ENCODE results near the gene CFAP119. TPM values are rescaled to one million over a fixed set of nuclear protein-coding genes. Genes with fewer than 3 reads are reported as not detected.
A peak's percentile ranks its signal among the peaks of the same experiment; 100 is the strongest.

CFAP119 gene
- total RNA-seq, 1 experiment from 2014 or later, result 11.7 TPM

- intact Hi-C loops (cut with micrococcal nuclease; ENCODE audit: unreplicated experiment), result loop anchor here (1.0 kb wide), 1 partner anchor 18 kb away; the partner anchor contains the start of gene ZNF629
These were observed 43.7 kb upstream of the CFAP119 start for GRCh38 chr16:30805370-30806169.

DNA sequence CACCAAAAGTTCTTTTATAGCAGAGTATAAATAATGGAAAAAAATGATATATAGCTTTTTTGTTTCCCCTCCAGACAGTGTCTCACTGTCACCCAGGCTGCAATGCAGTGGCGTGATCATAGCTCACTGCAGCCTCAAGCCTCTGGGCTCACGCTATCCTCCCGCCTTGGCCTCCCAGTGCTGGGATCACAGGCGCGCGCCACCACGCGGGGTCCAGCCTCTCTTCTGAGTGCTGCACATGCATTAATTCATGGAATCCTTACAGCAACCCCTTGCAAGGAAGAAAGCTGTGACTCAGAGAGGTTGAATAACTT, 43.2 kb upstream of the CFAP119 start:
- peak overlapping the region; percentile 78 for H3K27ac ChIP-seq (ENCODE audit: low read depth, low read length, poor library complexity, severe bottlenecking)
- no peaks in the 10 kb centered on the region for H3K4me1 ChIP-seq (ENCODE audit: insufficient read depth, low read length, poor library complexity, severe bottlenecking)
- intact Hi-C loops (cut with micrococcal nuclease; ENCODE audit: unreplicated experiment), result loop anchor here (1.0 kb wide), 1 partner anchor 18 kb away; the partner anchor contains the start of gene ZNF629
- ChIA-PET CTCF (interaction anchor here (0.6 to 1.2 kb wide), 2 partner anchors 9 to 1165 kb away, joined by 7 to 19 read pairs; no protein-coding TSS in a partner anchor), POLR2A (ENCODE audit: low non-redundant PET) (no interaction called here)
- TF ChIP-seq EZH2 (IDR thresholded peaks at IDR 0.05; ENCODE audit: borderline replicate concordance, low read depth, low read length, poor library complexity, severe bottlenecking), result no peak
- TF ChIP-seq CTCF (conservative IDR thresholded peaks at IDR 0.05; ENCODE audit: low read depth, low read length), result no peak
- H3K36me3 ChIP-seq (ENCODE audit: insufficient read depth, low read length, poor library complexity, severe bottlenecking), result no peaks in the 10 kb centered on the region
- DNase-seq (ENCODE audit: low spot score), result peak; percentile 19
- no peaks in the 10 kb centered on the region for H3K9me3 ChIP-seq (ENCODE audit: low read depth, low read length, poor library complexity, severe bottlenecking)
- peak overlapping the region; percentile 75 for H3K4me3 ChIP-seq (ENCODE audit: low read depth, low read length, poor library complexity, severe bottlenecking)
- no TSS peak for BruUV-seq (replicated peaks)
- H3K27me3 ChIP-seq (replicated peaks; ENCODE audit: insufficient read depth, low read depth, low read length, poor library complexity), result no peaks in the 10 kb centered on the region

More at GRCh38 chr16:30805370-30806169, 43.7 kb upstream of the CFAP119 start:
- POLR2A ChIA-PET (ENCODE audit: low non-redundant PET), result interaction anchor here (0.6 kb wide), 1 partner anchor 8 kb away, joined by 3 read pairs; no protein-coding TSS in a partner anchor
- Histone ChIP-seq H3K27ac (ENCODE audit: low read depth, low read length, poor library complexity, severe bottlenecking) (peak overlapping the region; percentile 78), H3K27me3 (replicated peaks; ENCODE audit: insufficient read depth, low read depth, low read length, poor library complexity) (no peaks in the 10 kb centered on the region), H3K4me1 (ENCODE audit: insufficient read depth, low read length, poor library complexity, severe bottlenecking) (no peaks in the 10 kb centered on the region), H3K4me3 (ENCODE audit: low read depth, low read length, poor library complexity, severe bottlenecking) (peak overlapping the region; percentile 75), H3K9me3 (ENCODE audit: low read depth, low read length, poor library complexity, severe bottlenecking) (no peaks in the 10 kb centered on the region), H3K36me3 (ENCODE audit: insufficient read depth, low read length, poor library complexity, severe bottlenecking) (no peaks in the 10 kb centered on the region)
- TSS peak; percentile 48 for BruUV-seq (replicated peaks)
- CTCF ChIA-PET, result interaction anchor here (0.6 to 1.2 kb wide), 2 partner anchors 9 to 1166 kb away, joined by 7 to 19 read pairs; no protein-coding TSS in a partner anchor
- TF ChIP-seq EZH2 (IDR thresholded peaks at IDR 0.05; ENCODE audit: borderline replicate concordance, low read depth, low read length, poor library complexity, severe bottlenecking) (no peak), CTCF (conservative IDR thresholded peaks at IDR 0.05; ENCODE audit: low read depth, low read length) (no peak)
- peak; percentile 76 for DNase-seq (ENCODE audit: low spot score)

DNA sequence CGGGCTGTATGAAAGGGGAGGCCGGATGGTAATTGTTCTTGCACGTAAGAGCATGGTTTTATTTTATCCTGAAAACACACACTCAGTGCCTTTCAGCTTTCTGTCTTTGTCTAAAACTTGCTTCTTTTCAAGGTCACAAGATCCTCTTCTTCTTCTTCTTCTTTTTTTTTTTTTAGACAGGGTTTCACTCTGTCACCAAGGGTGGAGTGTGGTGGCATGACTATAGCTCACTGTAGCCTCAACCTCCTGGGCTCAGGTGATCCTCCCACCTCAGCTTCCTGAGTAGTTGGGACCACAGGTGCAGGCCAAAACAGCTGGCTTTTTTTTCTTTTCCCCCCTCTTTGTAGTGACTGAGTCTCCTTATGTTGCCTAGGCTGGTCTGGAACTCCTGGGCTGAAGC, 41.1 kb upstream of the CFAP119 start:
- DNase-seq (ENCODE audit: low spot score), result no peak
- intact Hi-C loops (cut with micrococcal nuclease; ENCODE audit: unreplicated experiment), result no loop called here
- BruUV-seq (replicated peaks), result no TSS peak
- Histone ChIP-seq H3K27me3 (replicated peaks; ENCODE audit: insufficient read depth, low read depth, low read length, poor library complexity) (no peaks in the 10 kb centered on the region), H3K9me3 (ENCODE audit: low read depth, low read length, poor library complexity, severe bottlenecking) (no peaks in the 10 kb centered on the region), H3K36me3 (ENCODE audit: insufficient read depth, low read length, poor library complexity, severe bottlenecking) (no peaks in the 10 kb centered on the region), H3K4me3 (ENCODE audit: low read depth, low read length, poor library complexity, severe bottlenecking) (no peak overlapping the region), H3K4me1 (ENCODE audit: insufficient read depth, low read length, poor library complexity, severe bottlenecking) (no peaks in the 10 kb centered on the region), H3K27ac (ENCODE audit: low read depth, low read length, poor library complexity, severe bottlenecking) (no peak overlapping the region)
- ChIA-PET POLR2A (ENCODE audit: low non-redundant PET) (no interaction called here), CTCF (no interaction called here)
- no peak for TF ChIP-seq CTCF (conservative IDR thresholded peaks at IDR 0.05; ENCODE audit: low read depth, low read length)
- no peak for TF ChIP-seq EZH2 (IDR thresholded peaks at IDR 0.05; ENCODE audit: borderline replicate concordance, low read depth, low read length, poor library complexity, severe bottlenecking)
